Gastroesophageal sphincter (tissue), 4 donors: ENCODE data around the gene ODAD3. TPM values are rescaled to one million over a fixed set of nuclear protein-coding genes. Genes with fewer than 3 reads are reported as not detected.

Experiments
- ATAC-seq: fragments of 150-250 bp; one replicate; pipeline ENCODE4 v1.9.1; 2016; ENCODE audit warnings: mild to moderate bottlenecking, moderate library complexity
- H3K27ac ChIP-seq, 4 donors: fragments of 200-600 bp; sonication (generic) in 3 of 4; 1 replicate in 3 of 4; 2 replicates in 1 of 4; pipeline ENCODE4 v1.5.1; 2016 to 2019
- H3K27me3 ChIP-seq: fragments of 200-600 bp; sonication (generic); one replicate; pipeline ENCODE4 v1.5.1; 2019
- H3K36me3 ChIP-seq, 2 donors: fragments of 200-600 bp; sonication (generic); one replicate each; pipeline ENCODE4 v1.5.1; 2019; ENCODE audit warnings: control low read depth in 1 of 2
- H3K4me1 ChIP-seq, 3 donors: fragments of 200-600 bp; sonication (generic); 1 replicate in 2 of 3; 2 replicates in 1 of 3; pipeline ENCODE4 v1.5.1; 2016 to 2019; ENCODE audit warnings: control low read depth in 2 of 3
- H3K4me3 ChIP-seq, 2 donors: fragments of 200-600 bp; sonication (generic); one replicate each; pipeline ENCODE4 v1.5.1; 2019; ENCODE audit warnings: mild to moderate bottlenecking in 1 of 2, moderate library complexity in 1 of 2
- H3K9me3 ChIP-seq, 3 donors: fragments of 200-600 bp; sonication (generic); one replicate each; pipeline ENCODE4 v1.5.1; 2017 to 2019; ENCODE audit warnings: control low read depth in 2 of 3
- CTCF ChIP-seq, 4 experiments: fragments of 200-600 bp in 2 of 4; fragments of 450-650 bp in 2 of 4; sonication (generic) in 1 of 4; IDR thresholded peaks; one replicate each; pipeline ENCODE4 v1.5.1; 2017 to 2019; ENCODE audit warnings: antibody characterized with exemption in 4 of 4, mild to moderate bottlenecking in 2 of 4, moderate library complexity in 2 of 4
- EP300 ChIP-seq: sonication (generic); formaldehyde crosslinking; IDR thresholded peaks from one replicate; pipeline ENCODE4 v1.6.1; 2017; ENCODE audit warnings: antibody characterized with exemption, mild to moderate bottlenecking
- POLR2A ChIP-seq, 2 donors: fragments of 450-650 bp; IDR thresholded peaks; one replicate each; pipeline ENCODE4 v1.6.1; 2017; ENCODE audit warnings: antibody characterized with exemption in 2 of 2, mild to moderate bottlenecking in 2 of 2, moderate library complexity in 1 of 2
- POLR2AphosphoS5 ChIP-seq: sonication (generic); formaldehyde crosslinking; IDR thresholded peaks from one replicate; pipeline ENCODE4 v1.6.1; 2017; ENCODE audit warnings: antibody characterized with exemption
- WGBS, 2 donors: methylation state at CpG; one replicate each; pipeline ENCODE4 v1.1.5; 2018; ENCODE audit warnings: low coverage in 1 of 2; 5-methylcytosine and 5-hydroxymethylcytosine counted together
- total RNA-seq, 4 donors: library from RNA; depleted of rRNA; stranded (reverse); fragments of >200 nt; gene quantifications; one replicate each; pipeline ENCODE4 v1.1.0, GENCODE V29; 2016

ODAD3 gene
- total RNA-seq, 4 donors from 2014 or later = 0.27 to 1.4 TPM; not detected in 2

DNA sequence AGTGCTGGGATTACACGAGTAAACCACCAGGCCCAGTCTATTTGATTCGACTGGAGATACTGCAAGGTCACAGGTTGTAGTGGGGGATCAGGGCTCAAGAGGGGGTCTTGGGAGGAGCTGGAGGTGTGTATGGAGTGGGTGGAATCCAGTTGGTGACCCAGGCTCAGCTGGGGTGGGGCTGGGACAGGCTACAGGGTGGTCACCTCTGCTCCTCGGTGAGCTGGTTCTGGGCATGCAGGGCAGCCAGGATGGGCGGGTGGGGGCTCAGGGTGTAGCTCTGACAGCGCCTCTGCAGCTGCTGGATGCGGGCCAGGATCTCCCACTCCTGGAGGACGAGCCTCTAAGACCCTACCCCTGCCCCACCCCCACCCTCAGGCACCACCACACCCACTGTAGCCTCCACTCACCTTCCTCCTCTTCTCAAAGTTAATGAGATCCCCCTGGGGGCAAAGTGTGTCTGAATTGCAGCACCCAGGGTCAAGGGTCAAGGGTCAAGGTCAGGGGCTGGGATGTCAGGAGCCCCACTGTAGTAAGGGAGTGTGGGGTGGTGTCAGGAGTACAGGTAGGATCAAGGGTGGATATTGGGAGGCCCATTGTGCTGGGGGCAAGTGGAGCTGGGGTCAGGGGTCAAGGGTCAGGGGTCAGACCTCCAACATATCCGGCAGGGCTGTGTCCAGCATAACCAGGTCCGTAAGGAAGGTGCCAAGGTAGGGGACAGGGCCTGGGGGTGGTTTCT, 32.9 kb downstream of the ODAD3 start:
- Histone ChIP-seq H3K27me3 (peaks cover 21% of the 10 kb centered on the region), H3K9me3 (no peaks in the 10 kb centered on the region), H3K4me1 (peaks cover 0 to 6% (median 0%) of the 10 kb centered on the region in 3 donors), H3K36me3 (no peaks in the 10 kb centered on the region), H3K27ac (no peak overlapping the region), H3K4me3 (no peak overlapping the region)
- no peak for ATAC-seq
- WGBS, 2 donors = 82 to 88% methylated on average over 3 to 4 of the region's 9 CpGs
- TF ChIP-seq POLR2A (IDR thresholded peaks at IDR 0.05) (no peak), CTCF (IDR thresholded peaks at IDR 0.05) (no peak), EP300 (no peak), POLR2AphosphoS5 (no peak)

- 57% methylated on average over 1 of the region's 1 CpG; no CpG with 5 or more reads in 1 of the 2 donors for WGBS, 2 donors
These were observed 34.1 kb downstream of the ODAD3 start for GRCh38 chr19:11400798-11401197.

GRCh38 chr19:11399667-11400066, 35.3 kb downstream of the ODAD3 start:
- Histone ChIP-seq H3K36me3 (no peaks in the 10 kb centered on the region), H3K4me1 (no peaks in the 10 kb centered on the region), H3K27ac (no peak overlapping the region), H3K4me3 (no peak overlapping the region), H3K9me3 (no peaks in the 10 kb centered on the region), H3K27me3 (peaks cover 11% of the 10 kb centered on the region)
- 80 to 100% methylated on average over 1 of the region's 9 CpGs for WGBS, 2 donors
- no peak for ATAC-seq
- TF ChIP-seq POLR2A (IDR thresholded peaks at IDR 0.05) (no peak), EP300 (no peak), CTCF (IDR thresholded peaks at IDR 0.05) (no peak), POLR2AphosphoS5 (no peak)

More at GRCh38 chr19:11400798-11401197, 34.1 kb downstream of the ODAD3 start:
- Histone ChIP-seq H3K27ac (no peak overlapping the region), H3K36me3 (no peaks in the 10 kb centered on the region), H3K4me1 (no peaks in the 10 kb centered on the region), H3K4me3 (no peak overlapping the region), H3K9me3 (no peaks in the 10 kb centered on the region), H3K27me3 (peaks cover 9% of the 10 kb centered on the region)
- no peak for TF ChIP-seq POLR2AphosphoS5
- no peak for TF ChIP-seq CTCF (IDR thresholded peaks at IDR 0.05)
- no peak for TF ChIP-seq EP300
- TF ChIP-seq POLR2A (IDR thresholded peaks at IDR 0.05) = no peak
- no peak for ATAC-seq

DNA sequence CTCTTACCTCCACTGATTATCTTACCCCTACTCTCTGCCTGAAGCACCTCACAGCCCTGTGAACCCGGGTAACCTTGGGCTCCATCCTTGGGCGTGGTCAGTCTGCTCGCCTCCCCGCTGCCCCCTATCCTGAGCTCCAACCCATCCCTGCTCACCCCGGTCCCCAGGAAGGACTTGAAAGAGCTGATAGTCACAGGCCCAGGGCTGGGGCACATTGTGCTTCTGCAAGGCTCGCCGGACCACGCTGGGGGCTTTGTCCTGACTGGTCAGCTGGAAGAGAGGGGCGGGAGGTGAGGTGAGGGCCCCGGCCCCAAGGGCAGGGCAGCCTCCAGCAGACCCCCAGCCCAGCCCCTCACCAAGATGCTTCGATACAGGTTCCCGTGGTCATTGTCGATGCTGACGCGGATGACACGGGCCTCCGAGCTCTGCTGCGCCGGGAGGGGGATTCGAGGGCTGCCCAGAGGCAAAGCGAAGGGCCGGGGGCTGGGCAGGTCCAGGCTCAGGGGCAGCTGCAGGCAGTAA, 37.8 kb downstream of the ODAD3 start:
- Histone ChIP-seq H3K27ac (no peak overlapping the region), H3K4me3 (no peak overlapping the region), H3K4me1 (no peaks in the 10 kb centered on the region), H3K27me3 (peaks cover 15% of the 10 kb centered on the region), H3K36me3 (no peaks in the 10 kb centered on the region), H3K9me3 (no peaks in the 10 kb centered on the region)
- ATAC-seq = no peak
- 88% methylated on average over 6 of the region's 22 CpGs; no CpG with 5 or more reads in 1 of the 2 donors for WGBS, 2 donors
- TF ChIP-seq EP300 = no peak
- no peak for TF ChIP-seq CTCF (IDR thresholded peaks at IDR 0.05)
- no peak for TF ChIP-seq POLR2A (IDR thresholded peaks at IDR 0.05)
- TF ChIP-seq POLR2AphosphoS5 = no peak
